ENCODE results near the gene IL31RA. TPM values are rescaled to one million over a fixed set of nuclear protein-coding genes. Genes with fewer than 3 reads are reported as not detected.
"Not testable (repeated sequence)": the region's sequence is repeated elsewhere in the genome, so short reads cannot be mapped to it uniquely, and the experiment has no call there.

IL31RA gene
- total RNA-seq, 2 experiments from 2014 or later, result not detected

DNA sequence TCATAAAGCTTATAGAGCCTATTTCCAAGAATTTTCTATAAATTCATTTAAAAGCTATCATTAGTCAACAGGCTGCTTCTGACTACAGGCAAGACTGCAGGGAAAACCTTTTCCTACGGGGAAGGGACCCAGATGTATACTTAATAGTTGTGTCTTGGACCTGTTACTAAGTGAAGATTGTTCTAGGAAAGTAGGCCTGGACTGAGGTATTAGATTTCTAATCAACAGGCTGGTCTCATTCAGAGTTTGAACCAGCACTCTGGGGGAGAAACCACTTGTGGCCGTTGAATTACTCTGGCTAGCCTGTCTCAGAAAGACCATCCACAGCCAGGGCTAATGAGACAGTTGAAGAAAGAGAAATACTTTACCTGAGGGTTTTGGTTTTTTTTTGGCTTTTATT, 83.6 kb downstream of the IL31RA start:
- intact Hi-C loops (cut with micrococcal nuclease; ENCODE audit: unreplicated experiment), result loop anchor here (10.0 kb wide), 1 partner anchor 1340 kb away; no protein-coding TSS in a partner anchor
- Histone ChIP-seq H3K9me3 (ENCODE audit: low read length) (no peaks in the 10 kb centered on the region), H3K9me2 (ENCODE audit: insufficient read depth, low read length) (no peaks in the 10 kb centered on the region), H4K20me1 (ENCODE audit: insufficient read depth, low read length) (no peaks in the 10 kb centered on the region), H2AFZ (ENCODE audit: low read length) (no peak overlapping the region), H3K4me1 (ENCODE audit: insufficient read depth, low read length, poor library complexity, severe bottlenecking) (no peaks in the 10 kb centered on the region), H3K36me3 (ENCODE audit: insufficient read depth, low read length) (no peaks in the 10 kb centered on the region), H3K4me2 (ENCODE audit: low read length) (no peak overlapping the region), H3K79me2 (ENCODE audit: insufficient read depth, low read depth, low read length) (no peaks in the 10 kb centered on the region), H3K4me3 (ENCODE audit: low read depth, low read length, poor library complexity, severe bottlenecking) (no peak overlapping the region), H3K27ac (ENCODE audit: low read depth, low read length, poor library complexity, severe bottlenecking) (no peak overlapping the region)
- DNase-seq (ENCODE audit: low spot score), result no peak
- no TSS peak for BruUV-seq (replicated peaks)
- POLR2A ChIA-PET, result interaction anchor here (1.0 to 1.1 kb wide), 2 partner anchors 10 to 15 kb away, joined by 3 to 5 read pairs; no protein-coding TSS in a partner anchor
- CTCF ChIA-PET (ENCODE audit: unreplicated experiment), result no interaction called here
- TF ChIP-seq, protein P1, sequence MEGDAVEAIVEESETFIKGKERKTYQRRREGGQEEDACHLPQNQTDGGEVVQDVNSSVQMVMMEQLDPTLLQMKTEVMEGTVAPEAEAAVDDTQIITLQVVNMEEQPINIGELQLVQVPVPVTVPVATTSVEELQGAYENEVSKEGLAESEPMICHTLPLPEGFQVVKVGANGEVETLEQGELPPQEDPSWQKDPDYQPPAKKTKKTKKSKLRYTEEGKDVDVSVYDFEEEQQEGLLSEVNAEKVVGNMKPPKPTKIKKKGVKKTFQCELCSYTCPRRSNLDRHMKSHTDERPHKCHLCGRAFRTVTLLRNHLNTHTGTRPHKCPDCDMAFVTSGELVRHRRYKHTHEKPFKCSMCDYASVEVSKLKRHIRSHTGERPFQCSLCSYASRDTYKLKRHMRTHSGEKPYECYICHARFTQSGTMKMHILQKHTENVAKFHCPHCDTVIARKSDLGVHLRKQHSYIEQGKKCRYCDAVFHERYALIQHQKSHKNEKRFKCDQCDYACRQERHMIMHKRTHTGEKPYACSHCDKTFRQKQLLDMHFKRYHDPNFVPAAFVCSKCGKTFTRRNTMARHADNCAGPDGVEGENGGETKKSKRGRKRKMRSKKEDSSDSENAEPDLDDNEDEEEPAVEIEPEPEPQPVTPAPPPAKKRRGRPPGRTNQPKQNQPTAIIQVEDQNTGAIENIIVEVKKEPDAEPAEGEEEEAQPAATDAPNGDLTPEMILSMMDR (conservative IDR thresholded peaks at IDR 0.05; ENCODE audit: low read length), result no peak
- no peak for TF ChIP-seq EZH2phosphoT487 (IDR thresholded peaks at IDR 0.05; ENCODE audit: borderline replicate concordance, low read depth, low read length)

GRCh38 chr5:55935371-55935770, 84.2 kb downstream of the IL31RA start:
- 0 out of 2 replicates have a peak, but pooled peaks cover 3% of the 10 kb centered on the region for H3K36me3 ChIP-seq (ENCODE audit: insufficient read depth, low read length)
- H3K9me2 ChIP-seq (ENCODE audit: insufficient read depth, low read length), result no peaks in the 10 kb centered on the region
- no peak for TF ChIP-seq EZH2phosphoT487 (IDR thresholded peaks at IDR 0.05; ENCODE audit: borderline replicate concordance, low read depth, low read length)
- TF ChIP-seq, protein P1 (conservative IDR thresholded peaks at IDR 0.05; ENCODE audit: low read length), result no peak
- POLR2A ChIA-PET, result interaction anchor here (0.7 to 1.1 kb wide), 4 partner anchors 9 to 323 kb away, joined by 3 to 5 read pairs (median 3); no protein-coding TSS in a partner anchor
- no peak overlapping the region for H3K4me3 ChIP-seq (ENCODE audit: low read depth, low read length, poor library complexity, severe bottlenecking)
- H2AFZ ChIP-seq (ENCODE audit: low read length), result no peak overlapping the region
- no peaks in the 10 kb centered on the region for H3K4me1 ChIP-seq (ENCODE audit: insufficient read depth, low read length, poor library complexity, severe bottlenecking)
- H3K9me3 ChIP-seq (ENCODE audit: low read length), result no peaks in the 10 kb centered on the region
- CTCF ChIA-PET (ENCODE audit: unreplicated experiment), result no interaction called here
- no TSS peak for BruUV-seq (replicated peaks)
- DNase-seq (ENCODE audit: low spot score), result no peak
- intact Hi-C loops (cut with micrococcal nuclease; ENCODE audit: unreplicated experiment), result loop anchor here (10.0 kb wide), 1 partner anchor 1339 kb away; no protein-coding TSS in a partner anchor
- no peaks in the 10 kb centered on the region for H3K79me2 ChIP-seq (ENCODE audit: insufficient read depth, low read depth, low read length)
- H3K4me2 ChIP-seq (ENCODE audit: low read length), result no peak overlapping the region
- H3K27ac ChIP-seq (ENCODE audit: low read depth, low read length, poor library complexity, severe bottlenecking), result no peak overlapping the region
- H4K20me1 ChIP-seq (ENCODE audit: insufficient read depth, low read length), result no peaks in the 10 kb centered on the region

DNA sequence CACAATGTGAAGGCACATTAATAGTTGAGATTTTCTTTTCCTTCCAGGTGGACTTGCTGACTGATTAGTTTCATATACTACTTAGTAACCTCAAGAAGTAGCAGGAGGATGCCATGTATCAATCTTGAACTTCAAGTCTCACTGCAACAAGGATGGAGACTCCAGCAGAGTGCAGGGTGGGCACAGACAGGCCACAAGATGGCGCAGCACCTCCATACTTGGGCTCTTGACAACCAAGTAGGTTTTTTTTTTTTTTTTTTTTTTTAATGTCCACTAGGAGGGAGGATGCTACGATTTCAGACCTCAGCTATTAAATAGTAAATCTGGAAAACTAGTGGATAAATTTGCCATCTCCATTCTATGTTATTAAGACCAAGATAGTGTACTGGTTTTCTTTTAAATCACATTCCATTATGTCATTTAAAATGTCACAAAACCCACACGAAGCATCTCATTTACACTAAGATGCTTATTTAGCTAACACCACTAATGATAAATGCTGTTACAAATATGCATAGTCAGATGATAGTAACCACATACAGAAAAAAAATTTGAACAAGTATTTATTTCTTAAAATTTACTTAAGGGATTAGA, 85.0 kb downstream of the IL31RA start:
- no peaks in the 10 kb centered on the region for H3K9me2 ChIP-seq (ENCODE audit: insufficient read depth, low read length)
- H3K4me2 ChIP-seq (ENCODE audit: low read length), result no peak overlapping the region
- no TSS peak for BruUV-seq (replicated peaks)
- H4K20me1 ChIP-seq (ENCODE audit: insufficient read depth, low read length), result no peaks in the 10 kb centered on the region
- no peaks in the 10 kb centered on the region for H3K9me3 ChIP-seq (ENCODE audit: low read length)
- no peaks in the 10 kb centered on the region for H3K4me1 ChIP-seq (ENCODE audit: insufficient read depth, low read length, poor library complexity, severe bottlenecking)
- H3K27ac ChIP-seq (ENCODE audit: low read depth, low read length, poor library complexity, severe bottlenecking), result no peak overlapping the region
- H3K79me2 ChIP-seq (ENCODE audit: insufficient read depth, low read depth, low read length), result no peaks in the 10 kb centered on the region
- H2AFZ ChIP-seq (ENCODE audit: low read length), result no peak overlapping the region
- CTCF ChIA-PET (ENCODE audit: unreplicated experiment), result interaction anchor here (0.6 kb wide), 2 partner anchors 332 to 1326 kb away, joined by 3 to 6 read pairs; no protein-coding TSS in a partner anchor
- intact Hi-C loops (cut with micrococcal nuclease; ENCODE audit: unreplicated experiment), result loop anchor here (1.0 to 10.0 kb wide), 4 partner anchors 136 to 1339 kb away; no protein-coding TSS in a partner anchor
- POLR2A ChIA-PET, result interaction anchor here (0.6 to 0.7 kb wide), 5 partner anchors 58 to 1432 kb away, joined by 3 to 6 read pairs (median 3); no protein-coding TSS in a partner anchor
- TF ChIP-seq, protein P1 (conservative IDR thresholded peaks at IDR 0.05; ENCODE audit: low read length), result peak; percentile 98
- no peak for TF ChIP-seq EZH2phosphoT487 (IDR thresholded peaks at IDR 0.05; ENCODE audit: borderline replicate concordance, low read depth, low read length)
- peaks cover 5% of the 10 kb centered on the region; the same call in 1 of the 2 replicates for H3K36me3 ChIP-seq (ENCODE audit: insufficient read depth, low read length)
- no peak overlapping the region for H3K4me3 ChIP-seq (ENCODE audit: low read depth, low read length, poor library complexity, severe bottlenecking)
- peak; percentile 80 for DNase-seq (ENCODE audit: low spot score)

DNA sequence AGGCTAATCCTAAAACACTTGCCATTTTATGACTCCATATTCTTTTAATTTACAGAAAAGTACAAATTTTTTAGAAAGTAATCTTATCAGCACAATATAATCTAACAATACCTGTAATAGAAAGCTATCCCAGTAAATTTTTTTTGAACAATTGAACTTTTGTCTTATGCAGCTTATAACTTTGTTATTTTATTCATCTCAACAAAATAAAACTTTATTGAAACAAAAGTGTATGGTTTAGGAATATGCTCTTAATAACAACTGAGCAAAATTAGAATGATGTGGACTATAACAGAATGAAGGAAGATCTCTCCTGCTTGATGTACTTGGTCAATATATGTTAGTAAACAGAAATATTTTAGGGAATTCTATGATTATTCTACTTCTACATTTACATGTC, 86.4 kb downstream of the IL31RA start:
- POLR2A ChIA-PET, result interaction anchor here (0.6 to 0.9 kb wide), 4 partner anchors 13 to 278 kb away, joined by 3 read pairs; no protein-coding TSS in a partner anchor
- BruUV-seq (replicated peaks); H4K20me1 ChIP-seq (ENCODE audit: insufficient read depth, low read length); H3K9me2 ChIP-seq (ENCODE audit: insufficient read depth, low read length); H3K4me3 ChIP-seq (ENCODE audit: low read depth, low read length, poor library complexity, severe bottlenecking); H3K27ac ChIP-seq (ENCODE audit: low read depth, low read length, poor library complexity, severe bottlenecking); H3K9me3 ChIP-seq (ENCODE audit: low read length); H3K4me2 ChIP-seq (ENCODE audit: low read length); H3K4me1 ChIP-seq (ENCODE audit: insufficient read depth, low read length, poor library complexity, severe bottlenecking); DNase-seq (ENCODE audit: low spot score); CTCF ChIA-PET (ENCODE audit: unreplicated experiment); H2AFZ ChIP-seq (ENCODE audit: low read length); H3K79me2 ChIP-seq (ENCODE audit: insufficient read depth, low read depth, low read length): not testable (repeated sequence)
- H3K36me3 ChIP-seq (ENCODE audit: insufficient read depth, low read length), result peaks cover 11% of the 10 kb centered on the region; the same call in 1 of the 2 replicates
- intact Hi-C loops (cut with micrococcal nuclease; ENCODE audit: unreplicated experiment), result loop anchor here (2.0 to 10.0 kb wide), 2 partner anchors 263 to 1337 kb away; no protein-coding TSS in a partner anchor

Data from OCI-LY7 (cell line).